H9 (cell line): ENCODE data around the gene DPT. TPM values are rescaled to one million over a fixed set of nuclear protein-coding genes. Genes with fewer than 3 reads are reported as not detected.

ENCODE experiments used
- DNase-seq: peaks from one replicate; pipeline ENCODE4 v3.0.0-alpha.2; 2017
- H2AFZ ChIP-seq: one replicate; pipeline ENCODE4 v1.6.1; 2013; ENCODE audit warnings: mild to moderate bottlenecking, low read length, control low read depth, moderate library complexity
- H2AK5ac ChIP-seq: 2 replicates; pipeline ENCODE4 v1.6.1; 2013; ENCODE audit warnings: low read length, control low read depth, mixed read lengths; ENCODE audit not compliant: insufficient read length
- H2BK120ac ChIP-seq: one replicate; pipeline ENCODE4 v1.6.1; 2013; ENCODE audit warnings: low read depth, mild to moderate bottlenecking, low read length, control low read depth, inconsistent platforms; ENCODE audit not compliant: poor library complexity, severe bottlenecking
- H2BK12ac ChIP-seq: 2 replicates; pipeline ENCODE4 v1.6.1; 2013; ENCODE audit warnings: low read length, control low read depth, mixed read lengths, low read depth; ENCODE audit not compliant: insufficient read length
- H2BK15ac ChIP-seq: 2 replicates; pipeline ENCODE4 v1.6.1; 2013; ENCODE audit warnings: low read depth, low read length, control low read depth
- H2BK20ac ChIP-seq: one replicate; pipeline ENCODE4 v1.6.1; 2013; ENCODE audit warnings: low read depth, mild to moderate bottlenecking, low read length, control low read depth, inconsistent platforms; ENCODE audit not compliant: poor library complexity, severe bottlenecking
- H2BK5ac ChIP-seq: 2 replicates; pipeline ENCODE4 v1.6.1; 2013; ENCODE audit warnings: low read length, control low read depth, mixed read lengths; ENCODE audit not compliant: insufficient read length
- H3K14ac ChIP-seq: 2 replicates; pipeline ENCODE4 v1.6.1; 2013; ENCODE audit warnings: low read length, control low read depth; ENCODE audit not compliant: insufficient read depth
- H3K18ac ChIP-seq: 2 replicates; pipeline ENCODE4 v1.6.1; 2013; ENCODE audit warnings: low read depth, mild to moderate bottlenecking, mixed read lengths, low read length, control low read depth; ENCODE audit not compliant: insufficient read length
- H3K23ac ChIP-seq: 2 replicates; pipeline ENCODE4 v1.6.1; 2013; ENCODE audit warnings: low read length, control low read depth, mixed read lengths, low read depth; ENCODE audit not compliant: insufficient read length
- H3K23me2 ChIP-seq: 2 replicates; pipeline ENCODE4 v1.6.1; 2013; ENCODE audit warnings: low read depth, mild to moderate bottlenecking, mixed read lengths, low read length, control low read depth; ENCODE audit not compliant: insufficient read length, poor library complexity, severe bottlenecking
- H3K27ac ChIP-seq: 2 replicates; pipeline ENCODE4 v1.5.1; 2013; ENCODE audit warnings: low read length, control low read depth, mixed read lengths, low read depth; ENCODE audit not compliant: insufficient read length
- H3K27me3 ChIP-seq: 2 replicates; pipeline ENCODE4 v1.6.1; 2013; ENCODE audit warnings: low read length, control low read depth, inconsistent platforms; ENCODE audit not compliant: insufficient read depth
- H3K4ac ChIP-seq: 2 replicates; pipeline ENCODE4 v1.6.1; 2013; ENCODE audit warnings: low read depth, mild to moderate bottlenecking, control low read depth, inconsistent platforms, low read length, moderate library complexity
- H3K4me1 ChIP-seq: 2 replicates; pipeline ENCODE4 v1.6.1; 2013; ENCODE audit warnings: low read length, control low read depth, inconsistent platforms; ENCODE audit not compliant: insufficient read depth
- H3K4me2 ChIP-seq: 2 replicates; pipeline ENCODE4 v1.6.1; 2013; ENCODE audit warnings: low read length, control low read depth, mixed read lengths; ENCODE audit not compliant: insufficient read length, insufficient read depth
- H3K56ac ChIP-seq: 2 replicates; pipeline ENCODE4 v1.6.1; 2013; ENCODE audit warnings: low read depth, mild to moderate bottlenecking, mixed read lengths, low read length, control low read depth; ENCODE audit not compliant: insufficient read length
- H3K79me1 ChIP-seq: 2 replicates; pipeline ENCODE4 v1.6.1; 2013; ENCODE audit warnings: low read depth, mild to moderate bottlenecking, moderate library complexity, low read length, control low read depth, inconsistent platforms; ENCODE audit not compliant: insufficient read depth, poor library complexity, severe bottlenecking
- H3K79me2 ChIP-seq: 2 replicates; pipeline ENCODE4 v1.6.1; 2013; ENCODE audit warnings: low read length, control low read depth, inconsistent platforms; ENCODE audit not compliant: insufficient read depth
- H3K9ac ChIP-seq: 2 replicates; pipeline ENCODE4 v1.6.1; 2013; ENCODE audit warnings: low read length, control low read depth, mixed read lengths; ENCODE audit not compliant: insufficient read length; ENCODE audit errors: extremely low read depth
- H3K9me3 ChIP-seq: one replicate; pipeline ENCODE4 v1.6.1; 2013; ENCODE audit warnings: low read depth, low read length, inconsistent platforms; ENCODE audit not compliant: control insufficient read depth
- H3T11ph ChIP-seq: one replicate; pipeline ENCODE4 v1.6.1; 2013; ENCODE audit warnings: mild to moderate bottlenecking, low read length, control low read depth, inconsistent platforms
- H4K20me1 ChIP-seq: one replicate; pipeline ENCODE4 v1.6.1; 2013; ENCODE audit not compliant: control insufficient read depth, insufficient read length, insufficient read depth
- H4K5ac ChIP-seq: 2 replicates; pipeline ENCODE4 v1.6.1; 2013; ENCODE audit warnings: low read depth, mild to moderate bottlenecking, mixed read lengths, low read length, control low read depth; ENCODE audit not compliant: insufficient read length
- H4K8ac ChIP-seq: replicated peaks from 2 replicates; pipeline ENCODE4 v1.6.1; 2013; ENCODE audit warnings: low read length, control low read depth, mixed read lengths, low read depth; ENCODE audit not compliant: insufficient read length
- H4K91ac ChIP-seq: 2 replicates; pipeline ENCODE4 v1.6.1; 2013; ENCODE audit warnings: low read depth, mild to moderate bottlenecking, moderate library complexity, mixed read lengths, low read length, control low read depth; ENCODE audit not compliant: insufficient read length
- H3K27ac Mint-ChIP-seq, 3 experiments: 2 replicates in 2 of 3; 3 replicates in 1 of 3; pipeline ENCODE4 v1.8.0; 2020 to 2021; ENCODE audit warnings: mixed read lengths in 3 of 3, mild to moderate bottlenecking in 1 of 3, moderate library complexity in 1 of 3
- H3K27me3 Mint-ChIP-seq: 2 replicates; pipeline ENCODE4 v1.8.0; 2021; ENCODE audit warnings: low read depth, mild to moderate bottlenecking, moderate library complexity, mixed read lengths
- H3K36me3 Mint-ChIP-seq, 3 experiments: 2 replicates in 2 of 3; 3 replicates in 1 of 3; pipeline ENCODE4 v1.8.0; 2020 to 2021; ENCODE audit warnings: low read depth in 3 of 3, mixed read lengths in 3 of 3; ENCODE audit not compliant: insufficient read depth in 1 of 3
- H3K4me1 Mint-ChIP-seq, 2 experiments: 2 replicates each; pipeline ENCODE4 v1.8.0; 2020; ENCODE audit warnings: mixed read lengths in 2 of 2
- H3K4me3 Mint-ChIP-seq, 2 experiments: 2 replicates in 1 of 2; 3 replicates in 1 of 2; pipeline ENCODE4 v1.8.0; 2020 to 2021; ENCODE audit warnings: mild to moderate bottlenecking in 2 of 2, mixed read lengths in 2 of 2, moderate library complexity in 1 of 2
- H3K9me3 Mint-ChIP-seq, 2 experiments: 2 replicates in 1 of 2; 3 replicates in 1 of 2; pipeline ENCODE4 v1.8.0; 2020; ENCODE audit warnings: mild to moderate bottlenecking in 2 of 2, mixed read lengths in 2 of 2, moderate library complexity in 1 of 2
- whole genome bisulfite sequencing: extraction: QIAGEN DNeasy Blood & Tissue Kit; methylation state at CpG from one replicate; pipeline ENCODE4 v1.1.7; 2013; ENCODE audit warnings: missing lambda C conversion rate, low lambda C conversion rate, mixed read lengths; ENCODE audit not compliant: insufficient read length; ENCODE audit errors: extremely low coverage; 5-methylcytosine and 5-hydroxymethylcytosine counted together
- total RNA-seq: library from RNA; stranded (reverse); gene quantifications from 2 replicates; pipeline ENCODE4 v1.2.1, GENCODE V29; 2021
- TF ChIP-seq, protein P1 (sequence below): fragments of 200-600 bp; sonication (generic); conservative IDR thresholded peaks from 3 replicates; pipeline ENCODE4 v1.8.0; 2021; ENCODE audit warnings: antibody characterized with exemption, mild to moderate bottlenecking

DPT gene
- total RNA-seq, 1 experiment from 2014 or later, result not detected

DNA sequence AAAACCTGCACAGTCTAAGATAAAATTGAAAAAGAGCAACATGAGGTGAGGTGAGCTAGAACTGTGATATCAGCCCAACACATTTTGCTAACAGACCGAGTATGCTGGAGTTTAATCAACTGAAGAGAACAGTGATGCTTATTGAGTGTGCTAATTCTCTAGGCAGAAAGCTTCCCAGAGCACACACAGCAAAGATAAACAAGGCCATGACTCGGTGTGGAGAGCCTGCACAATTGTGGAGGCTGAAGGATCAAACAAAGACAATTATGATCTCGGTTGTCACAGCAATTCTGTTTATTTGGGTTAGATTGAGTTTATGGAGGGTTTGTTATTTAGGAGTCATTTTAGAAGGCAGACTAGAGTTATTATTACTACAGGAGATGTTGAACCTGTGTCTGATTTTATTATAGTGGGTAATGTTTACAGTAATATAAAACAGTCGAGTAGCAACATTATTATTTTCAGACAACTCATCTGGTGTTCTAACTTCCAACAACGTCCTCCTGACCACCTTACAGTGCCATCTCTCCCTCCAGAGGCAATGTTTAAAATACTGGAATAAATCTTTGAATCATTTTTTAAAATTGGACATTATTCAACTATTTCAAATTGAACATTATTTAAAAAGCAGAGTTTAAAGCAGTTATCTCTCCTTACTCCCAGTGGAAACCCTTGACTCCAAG is 40.2 kb downstream of the DPT start:
- H3K23me2 ChIP-seq, result no peaks in the 10 kb centered on the region
- no peaks in the 10 kb centered on the region for H3K4me1 ChIP-seq
- Mint-ChIP-seq H3K4me3 (no peak overlapping the region), H3K9me3 (no peaks in the 10 kb centered on the region), H3K27me3 (no peaks in the 10 kb centered on the region; the same call in 1 of the 2 replicates), H3K27ac (no peak overlapping the region), H3K36me3 (no peaks in the 10 kb centered on the region), H3K4me1 (no peaks in the 10 kb centered on the region)
- WGBS, result no CpG with 5 or more reads among the region's 5 CpGs
- no peaks in the 10 kb centered on the region for H3K79me1 ChIP-seq
- H4K20me1 ChIP-seq, result no peaks in the 10 kb centered on the region
- no peak overlapping the region for H4K91ac ChIP-seq
- H2AFZ ChIP-seq, result no peak overlapping the region
- H3K56ac ChIP-seq, result no peak overlapping the region
- no peak overlapping the region for H2BK120ac ChIP-seq
- H3K27ac ChIP-seq, result no peak overlapping the region
- no peak overlapping the region for H2BK5ac ChIP-seq
- no peak overlapping the region for H2BK20ac ChIP-seq
- no peak overlapping the region for H3K4me2 ChIP-seq
- H3K79me2 ChIP-seq, result no peaks in the 10 kb centered on the region
- no peak overlapping the region for H3K18ac ChIP-seq
- TF ChIP-seq, protein P1, sequence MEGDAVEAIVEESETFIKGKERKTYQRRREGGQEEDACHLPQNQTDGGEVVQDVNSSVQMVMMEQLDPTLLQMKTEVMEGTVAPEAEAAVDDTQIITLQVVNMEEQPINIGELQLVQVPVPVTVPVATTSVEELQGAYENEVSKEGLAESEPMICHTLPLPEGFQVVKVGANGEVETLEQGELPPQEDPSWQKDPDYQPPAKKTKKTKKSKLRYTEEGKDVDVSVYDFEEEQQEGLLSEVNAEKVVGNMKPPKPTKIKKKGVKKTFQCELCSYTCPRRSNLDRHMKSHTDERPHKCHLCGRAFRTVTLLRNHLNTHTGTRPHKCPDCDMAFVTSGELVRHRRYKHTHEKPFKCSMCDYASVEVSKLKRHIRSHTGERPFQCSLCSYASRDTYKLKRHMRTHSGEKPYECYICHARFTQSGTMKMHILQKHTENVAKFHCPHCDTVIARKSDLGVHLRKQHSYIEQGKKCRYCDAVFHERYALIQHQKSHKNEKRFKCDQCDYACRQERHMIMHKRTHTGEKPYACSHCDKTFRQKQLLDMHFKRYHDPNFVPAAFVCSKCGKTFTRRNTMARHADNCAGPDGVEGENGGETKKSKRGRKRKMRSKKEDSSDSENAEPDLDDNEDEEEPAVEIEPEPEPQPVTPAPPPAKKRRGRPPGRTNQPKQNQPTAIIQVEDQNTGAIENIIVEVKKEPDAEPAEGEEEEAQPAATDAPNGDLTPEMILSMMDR, result no peak
- no peak overlapping the region for H4K8ac ChIP-seq
- no peak overlapping the region for H2BK12ac ChIP-seq
- H3K27me3 ChIP-seq, result no peaks in the 10 kb centered on the region
- no peak overlapping the region for H3K4ac ChIP-seq
- H3K23ac ChIP-seq, result no peak overlapping the region
- no peak overlapping the region for H4K5ac ChIP-seq
- no peak for DNase-seq
- H3K14ac ChIP-seq, result no peak overlapping the region
- H3K9me3 ChIP-seq, result no peaks in the 10 kb centered on the region
- no peak overlapping the region for H2AK5ac ChIP-seq
- no peak overlapping the region for H3T11ph ChIP-seq
- H2BK15ac ChIP-seq, result no peak overlapping the region
- H3K9ac ChIP-seq, result no peak overlapping the region
